NB4 (cell line): ENCODE results near the gene SLC41A3.
"Not testable (repeated sequence)": the region's sequence is repeated elsewhere in the genome, so short reads cannot be mapped to it uniquely, and the experiment has no call there.

Experiments
- DNase-seq: peaks from one replicate; pipeline ENCODE4 v3.0.0; 2010; ENCODE audit warnings: low read depth
- H3K4me3 ChIP-seq: one replicate; pipeline ENCODE4 v1.5.1; 2011; ENCODE audit warnings: mild to moderate bottlenecking, low read depth, low read length, moderate library complexity
- MAX ChIP-seq: IDR thresholded peaks from 2 replicates; pipeline ENCODE4 v1.6.1; 2011; ENCODE audit warnings: low read depth, low read length
- MYC ChIP-seq: IDR thresholded peaks from 2 replicates; pipeline ENCODE4 v1.6.1; 2011; ENCODE audit warnings: low read depth, low read length
- POLR2A ChIP-seq: IDR thresholded peaks from 2 replicates; pipeline ENCODE4 v1.6.1; 2011; ENCODE audit warnings: mild to moderate bottlenecking; ENCODE audit not compliant: insufficient read length; ENCODE audit errors: extremely low read depth
- TF ChIP-seq, protein P1 (sequence below): IDR thresholded peaks from one replicate; pipeline ENCODE4 v1.5.1; 2012; ENCODE audit warnings: low read depth, low read length

SLC41A3 gene

GRCh38 chr3:125990253-125990970 lies 93.5 kb downstream of the SLC41A3 start:
- H3K4me3 ChIP-seq, result no peak overlapping the region
- no peak for DNase-seq
- TF ChIP-seq MYC, result no peak
- no peak for TF ChIP-seq MAX
- TF ChIP-seq POLR2A, result no peak
- TF ChIP-seq, protein P1, sequence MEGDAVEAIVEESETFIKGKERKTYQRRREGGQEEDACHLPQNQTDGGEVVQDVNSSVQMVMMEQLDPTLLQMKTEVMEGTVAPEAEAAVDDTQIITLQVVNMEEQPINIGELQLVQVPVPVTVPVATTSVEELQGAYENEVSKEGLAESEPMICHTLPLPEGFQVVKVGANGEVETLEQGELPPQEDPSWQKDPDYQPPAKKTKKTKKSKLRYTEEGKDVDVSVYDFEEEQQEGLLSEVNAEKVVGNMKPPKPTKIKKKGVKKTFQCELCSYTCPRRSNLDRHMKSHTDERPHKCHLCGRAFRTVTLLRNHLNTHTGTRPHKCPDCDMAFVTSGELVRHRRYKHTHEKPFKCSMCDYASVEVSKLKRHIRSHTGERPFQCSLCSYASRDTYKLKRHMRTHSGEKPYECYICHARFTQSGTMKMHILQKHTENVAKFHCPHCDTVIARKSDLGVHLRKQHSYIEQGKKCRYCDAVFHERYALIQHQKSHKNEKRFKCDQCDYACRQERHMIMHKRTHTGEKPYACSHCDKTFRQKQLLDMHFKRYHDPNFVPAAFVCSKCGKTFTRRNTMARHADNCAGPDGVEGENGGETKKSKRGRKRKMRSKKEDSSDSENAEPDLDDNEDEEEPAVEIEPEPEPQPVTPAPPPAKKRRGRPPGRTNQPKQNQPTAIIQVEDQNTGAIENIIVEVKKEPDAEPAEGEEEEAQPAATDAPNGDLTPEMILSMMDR, result no peak

- H3K4me3 ChIP-seq, DNase-seq: not testable (repeated sequence)
Measured at GRCh38 chr3:125984951-125985350, 99.0 kb downstream of the SLC41A3 start.

DNA sequence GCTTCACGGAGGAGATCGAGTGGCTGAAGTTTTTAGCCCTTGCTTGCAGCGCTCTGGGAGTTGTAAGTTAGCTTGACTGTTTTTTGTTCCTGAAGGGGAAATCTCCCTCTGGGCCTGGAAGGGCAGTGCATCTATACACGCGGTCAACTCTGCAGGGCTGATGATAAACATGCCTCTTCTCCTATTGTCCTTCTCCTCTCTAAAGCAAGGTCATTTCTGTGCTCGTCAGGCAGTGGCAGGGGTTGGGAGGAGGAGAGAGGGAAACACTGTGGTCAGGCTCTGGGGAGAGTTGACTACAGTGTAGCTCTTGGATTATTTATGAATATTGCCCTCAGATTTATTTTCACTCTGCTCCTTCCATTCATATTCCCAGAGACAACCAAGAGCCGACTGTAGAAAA lies 106.8 kb downstream of the SLC41A3 start:
- not testable (repeated sequence) for H3K4me3 ChIP-seq

GRCh38 chr3:125976003-125976390 lies 107.9 kb downstream of the SLC41A3 start:
- not testable (repeated sequence) for DNase-seq, H3K4me3 ChIP-seq

More for the DNA sequence above, 106.8 kb downstream of the SLC41A3 start:
- DNase-seq, result not testable (repeated sequence)

- DNase-seq, H3K4me3 ChIP-seq: not testable (repeated sequence)
Measured at GRCh38 chr3:125975245-125976002, 108.5 kb downstream of the SLC41A3 start.

GRCh38 chr3:125971997-125972944 lies 111.7 kb downstream of the SLC41A3 start:
- TF ChIP-seq, protein P1, result peak; percentile 46
- not testable (repeated sequence) for H3K4me3 ChIP-seq
- DNase-seq, result peak; percentile 13

DNA sequence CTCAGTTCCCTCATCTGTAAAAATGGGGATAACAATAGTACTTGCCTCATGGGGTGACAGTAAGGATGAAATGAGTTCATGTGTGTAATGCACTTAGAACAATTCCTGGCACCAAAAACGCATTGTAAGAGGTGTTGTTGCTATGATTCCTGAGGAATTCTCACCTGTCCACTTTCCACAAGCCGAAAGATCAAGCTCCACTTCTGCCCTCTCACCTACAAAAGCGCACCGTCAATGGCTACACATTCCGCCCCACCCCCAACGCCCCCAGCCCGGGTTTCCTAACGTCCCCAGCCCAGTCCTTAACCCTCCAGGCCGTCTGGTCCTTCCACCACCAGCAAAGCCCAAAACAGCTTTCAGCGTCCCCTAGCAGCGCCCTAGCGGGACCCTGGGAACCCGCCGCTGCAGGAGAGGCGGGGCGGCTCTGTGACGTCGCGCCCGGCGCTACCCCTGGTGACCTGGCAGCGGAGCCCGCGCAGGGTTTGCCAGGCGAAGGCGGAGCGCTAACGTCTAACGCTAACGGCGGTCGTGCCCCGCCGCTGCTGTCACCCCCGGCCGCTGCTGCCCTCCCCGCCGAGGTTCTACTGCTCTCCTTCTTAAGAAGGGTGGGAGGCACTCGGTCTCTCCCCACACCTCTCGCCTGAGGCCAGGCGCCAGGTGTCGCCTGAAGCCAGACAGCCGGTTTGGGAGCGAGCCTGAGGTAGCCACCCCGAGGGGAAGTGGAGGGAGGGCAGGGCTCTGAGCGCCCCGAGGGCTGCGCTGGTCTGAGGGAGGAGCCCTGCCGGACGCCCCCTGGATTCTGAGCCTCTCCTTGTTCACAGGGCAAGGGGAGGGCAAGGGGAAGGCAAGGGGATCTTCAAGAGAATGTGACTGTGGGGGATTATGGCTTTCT lies 115.0 kb downstream of the SLC41A3 start, which contains the start of gene ROPN1B:
Gene ROPN1B (plus strand): TSS at position 478 of the 892 bp plus-strand sequence. CDS start 2,877 bp downstream, outside the sequence.
- DNase-seq, H3K4me3 ChIP-seq: not testable (repeated sequence)

DNA sequence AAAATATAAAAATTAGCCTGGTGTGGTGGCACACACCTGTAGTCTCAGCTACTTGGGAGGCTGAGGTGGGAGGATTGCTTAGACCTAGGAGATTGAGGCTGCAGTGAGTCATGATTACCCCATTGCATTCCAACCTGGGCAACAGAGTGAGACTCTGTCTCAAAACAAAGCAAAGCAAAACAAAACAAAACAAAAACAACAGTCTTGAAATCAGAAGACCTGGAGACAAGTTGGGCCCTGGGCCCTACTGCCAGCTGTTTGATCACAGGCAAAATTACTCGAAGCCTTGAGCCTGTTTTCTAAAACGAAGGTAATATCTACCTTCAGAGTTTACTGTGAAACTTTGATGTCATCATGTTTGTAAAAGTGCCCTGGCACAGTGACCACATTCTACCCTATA lies 115.8 kb downstream of the SLC41A3 start:
- not testable (repeated sequence) for DNase-seq, H3K4me3 ChIP-seq

DNA sequence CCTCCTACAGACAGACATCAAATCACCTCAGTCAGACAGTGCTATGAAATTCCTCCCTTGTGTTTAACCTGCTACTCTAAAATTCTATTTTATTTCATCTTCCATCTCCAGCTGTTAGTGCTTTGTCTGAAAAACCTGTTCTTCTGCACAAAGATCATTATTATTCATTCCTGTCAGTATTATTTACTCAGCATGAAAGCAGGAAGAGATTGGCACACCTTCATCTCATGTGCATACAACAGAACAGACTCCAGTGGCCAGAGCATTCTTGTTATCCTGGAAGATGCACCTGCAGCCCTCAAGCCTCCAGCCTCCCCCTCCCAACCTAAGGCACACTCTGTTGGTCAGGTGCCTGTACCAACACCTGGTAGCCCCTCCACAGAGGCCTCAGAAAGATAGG lies 116.8 kb downstream of the SLC41A3 start:
- H3K4me3 ChIP-seq, result no peak overlapping the region
- no peak for DNase-seq
- TF ChIP-seq MAX (no peak), MYC (no peak), POLR2A (no peak)
- TF ChIP-seq, protein P1, result no peak
